ENCODE results near the gene MAPK4. TPM values are rescaled to one million over a fixed set of nuclear protein-coding genes. Genes with fewer than 3 reads are reported as not detected.

Gene MAPK4
- total and polyA plus RNA-seq, 2 of the 4 experiments (the other 2 are of a cell fraction), result not detected

DNA sequence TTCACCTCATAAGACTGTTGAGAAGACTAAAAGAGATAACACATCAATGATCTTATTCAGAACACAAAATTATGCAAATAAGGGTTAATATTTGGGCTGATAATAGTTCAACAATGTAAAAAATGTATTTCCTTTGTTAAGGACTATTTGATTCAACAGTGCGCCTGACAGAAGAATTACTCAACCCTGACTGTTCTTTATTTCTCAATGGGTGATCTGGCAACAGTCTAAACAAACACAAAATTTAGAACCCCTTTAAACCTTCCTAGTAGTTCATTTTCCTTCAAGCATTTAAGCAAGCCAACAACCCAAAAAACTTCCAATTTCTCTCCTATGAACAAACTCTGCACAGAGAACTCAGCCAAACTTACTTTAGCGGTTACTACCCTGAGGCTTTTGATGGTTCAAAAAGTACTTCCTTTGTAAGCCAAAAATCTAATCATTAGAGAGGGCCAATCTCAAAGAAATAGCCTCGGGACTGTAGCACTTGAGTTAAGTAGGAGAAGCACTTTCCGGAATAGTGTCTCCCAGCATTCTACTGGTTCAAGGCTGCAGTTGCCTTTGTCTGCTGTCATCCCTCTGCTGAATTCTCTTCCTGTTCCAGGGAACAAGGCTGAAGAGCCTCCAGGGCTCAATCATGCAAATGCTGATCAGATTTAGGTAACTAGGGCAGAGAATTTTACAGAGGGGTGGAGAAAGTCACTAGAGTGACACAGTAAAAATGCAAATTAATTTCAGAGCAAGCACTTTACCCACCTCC, 40.9 kb upstream of the MAPK4 start:
- Histone ChIP-seq H3K27me3 (ENCODE audit: control insufficient read depth, insufficient read depth, low read length) (no peaks in the 10 kb centered on the region), H4K5ac (ENCODE audit: low read depth, low read length) (no peak overlapping the region), H3K4me1 (ENCODE audit: control insufficient read depth, insufficient read depth, low read length) (no peaks in the 10 kb centered on the region), H2AK5ac (ENCODE audit: low read depth, low read length) (no peak overlapping the region), H2AFZ (replicated peaks; ENCODE audit: low read length, poor library complexity) (no peak overlapping the region), H3K4me2 (ENCODE audit: low read depth, low read length) (no peak overlapping the region), H3K27ac (ENCODE audit: insufficient read depth, low read length) (no peak overlapping the region), H3K9me1 (ENCODE audit: insufficient read depth, low read length) (no peaks in the 10 kb centered on the region), H3K23ac (ENCODE audit: low read depth, low read length) (no peak overlapping the region), H3K9me3 (ENCODE audit: control insufficient read depth, insufficient read depth, low read length) (no peaks in the 10 kb centered on the region), H2BK15ac (ENCODE audit: low read depth, low read length) (no peak overlapping the region), H3K4ac (ENCODE audit: low read depth, low read length) (no peak overlapping the region), H4K8ac (ENCODE audit: low read depth in 2 of 2, low read length in 2 of 2) (no peak overlapping the region), H3K36me3 (ENCODE audit: control insufficient read depth, insufficient read depth, low read length) (no peaks in the 10 kb centered on the region), H3K79me1 (ENCODE audit: low read depth in 1 of 2, low read length in 2 of 2) (no peaks in the 10 kb centered on the region), H3K4me3 (ENCODE audit: insufficient read depth, low read depth, low read length) (no peak overlapping the region), H2BK120ac (ENCODE audit: low read depth, low read length) (no peak overlapping the region), H3K14ac (replicated peaks; ENCODE audit: low read depth, low read length) (no peak overlapping the region), H4K20me1 (ENCODE audit: insufficient read depth, low read length) (no peaks in the 10 kb centered on the region), H2BK20ac (ENCODE audit: low read depth, low read length) (no peak overlapping the region), H3K18ac (ENCODE audit: low read depth, low read length) (no peak overlapping the region), H2BK5ac (ENCODE audit: low read depth, low read length, poor library complexity, severe bottlenecking) (no peak overlapping the region), H2AK9ac (replicated peaks; ENCODE audit: low read depth, low read length, poor library complexity) (no peak overlapping the region), H3K9ac (ENCODE audit: low read depth, low read length) (no peak overlapping the region), H4K91ac (ENCODE audit: insufficient read depth, low read depth, low read length) (no peak overlapping the region), H3K56ac (ENCODE audit: extremely low read depth, insufficient read depth, low read length) (no peak overlapping the region)
- DNase-seq (no peak), ATAC-seq (ENCODE audit: low read depth) (no peak)
- no TSS peak for BruUV-seq (replicated peaks)
- intact Hi-C loops (cut with micrococcal nuclease) (no loop called here), dilution Hi-C loops (cut with HindIII; ENCODE audit: low sequenced_read_pairs, unreplicated experiment) (no loop called here), in situ Hi-C loops (cut with MboI; ENCODE audit: low sequenced_read_pairs) (no loop called here)
- WGBS, 2 experiments (ENCODE audit: extremely low coverage in 2 of 2, insufficient read length in 1 of 2), result 40% methylated on average over 1 of the region's 4 CpGs; no CpG with 5 or more reads in 1 of the 2 experiments
- TF ChIP-seq, protein P1, sequence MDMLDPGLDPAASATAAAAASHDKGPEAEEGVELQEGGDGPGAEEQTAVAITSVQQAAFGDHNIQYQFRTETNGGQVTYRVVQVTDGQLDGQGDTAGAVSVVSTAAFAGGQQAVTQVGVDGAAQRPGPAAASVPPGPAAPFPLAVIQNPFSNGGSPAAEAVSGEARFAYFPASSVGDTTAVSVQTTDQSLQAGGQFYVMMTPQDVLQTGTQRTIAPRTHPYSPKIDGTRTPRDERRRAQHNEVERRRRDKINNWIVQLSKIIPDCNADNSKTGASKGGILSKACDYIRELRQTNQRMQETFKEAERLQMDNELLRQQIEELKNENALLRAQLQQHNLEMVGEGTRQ (IDR thresholded peaks at IDR 0.05; ENCODE audit: low read depth, low read length), result no peak
- TF ChIP-seq RFX5 (IDR thresholded peaks at IDR 0.05; ENCODE audit: low read depth, low read length) (no peak), SMC3 (IDR thresholded peaks at IDR 0.05; ENCODE audit: low read depth, low read length) (no peak), POLR2A (IDR thresholded peaks at IDR 0.05; ENCODE audit: low read depth, low read length) (no peak), RAD21 (IDR thresholded peaks at IDR 0.05; ENCODE audit: low read length) (no peak), RCOR1 (IDR thresholded peaks at IDR 0.05; ENCODE audit: insufficient replicate concordance, low read length) (no peak), FOS (IDR thresholded peaks at IDR 0.05; ENCODE audit: low read depth, low read length) (no peak), NFE2L2 (IDR thresholded peaks at IDR 0.05; ENCODE audit: low read depth, low read length) (no peak), CHD1 (IDR thresholded peaks at IDR 0.05; ENCODE audit: low read depth, low read length) (no peak)
- TF ChIP-seq, protein P2, sequence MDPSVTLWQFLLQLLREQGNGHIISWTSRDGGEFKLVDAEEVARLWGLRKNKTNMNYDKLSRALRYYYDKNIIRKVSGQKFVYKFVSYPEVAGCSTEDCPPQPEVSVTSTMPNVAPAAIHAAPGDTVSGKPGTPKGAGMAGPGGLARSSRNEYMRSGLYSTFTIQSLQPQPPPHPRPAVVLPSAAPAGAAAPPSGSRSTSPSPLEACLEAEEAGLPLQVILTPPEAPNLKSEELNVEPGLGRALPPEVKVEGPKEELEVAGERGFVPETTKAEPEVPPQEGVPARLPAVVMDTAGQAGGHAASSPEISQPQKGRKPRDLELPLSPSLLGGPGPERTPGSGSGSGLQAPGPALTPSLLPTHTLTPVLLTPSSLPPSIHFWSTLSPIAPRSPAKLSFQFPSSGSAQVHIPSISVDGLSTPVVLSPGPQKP (IDR thresholded peaks at IDR 0.05; ENCODE audit: borderline replicate concordance, low read depth, low read length), result no peak
- CTCF ChIA-PET, result no interaction called here
- POLR2A ChIA-PET (ENCODE audit: unreplicated experiment), result no interaction called here
